KMS-11 (cell line): ENCODE results near the gene BAIAP2.
"Not testable (repeated sequence)": the region's sequence is repeated elsewhere in the genome, so short reads cannot be mapped to it uniquely, and the experiment has no call there.

Source experiments
- H2AFZ ChIP-seq: fragments of 200-600 bp; sonication (generic); 2 replicates; pipeline ENCODE4 v1.6.1; 2016; ENCODE audit warnings: antibody characterized with exemption, mixed run types, low read depth
- H3K27ac ChIP-seq: fragments of 200-600 bp; sonication (generic); 2 replicates; pipeline ENCODE4 v1.6.1; 2016; ENCODE audit warnings: mild to moderate bottlenecking, mixed run types
- H3K27me3 ChIP-seq: fragments of 200-600 bp; sonication (generic); 2 replicates; pipeline ENCODE4 v1.6.1; 2017; ENCODE audit warnings: mild to moderate bottlenecking, low read depth, mixed run types, moderate library complexity; ENCODE audit not compliant: insufficient read depth
- H3K36me3 ChIP-seq: fragments of 200-600 bp; sonication (generic); 2 replicates; pipeline ENCODE4 v1.6.1; 2017; ENCODE audit warnings: mild to moderate bottlenecking, mixed run types; ENCODE audit not compliant: insufficient read depth
- H3K4me1 ChIP-seq: fragments of 200-600 bp; sonication (generic); 2 replicates; pipeline ENCODE4 v1.6.1; 2016; ENCODE audit warnings: mild to moderate bottlenecking, low read depth, mixed run types; ENCODE audit not compliant: poor library complexity, severe bottlenecking
- H3K4me2 ChIP-seq: fragments of 200-600 bp; sonication (generic); 2 replicates; pipeline ENCODE4 v1.7.0; 2016; ENCODE audit warnings: mild to moderate bottlenecking, mixed run types
- H3K4me3 ChIP-seq: fragments of 200-600 bp; sonication (generic); IDR thresholded peaks from 2 replicates; pipeline ENCODE4 v1.6.1; 2017; ENCODE audit warnings: low read depth, low read length, mixed read lengths; ENCODE audit not compliant: insufficient read depth
- H3K79me2 ChIP-seq: fragments of 200-600 bp; sonication (generic); 2 replicates; pipeline ENCODE4 v1.6.1; 2016; ENCODE audit warnings: low read depth, mixed run types; ENCODE audit not compliant: insufficient read depth
- H3K9ac ChIP-seq: fragments of 200-600 bp; sonication (generic); 2 replicates; pipeline ENCODE4 v1.6.1; 2016; ENCODE audit warnings: mild to moderate bottlenecking, mixed run types
- H4K20me1 ChIP-seq: fragments of 200-600 bp; sonication (generic); 2 replicates; pipeline ENCODE4 v1.6.1; 2016; ENCODE audit warnings: mild to moderate bottlenecking, mixed run types; ENCODE audit not compliant: insufficient read depth
- CTCF ChIP-seq: fragments of 200-600 bp; sonication (generic); conservative IDR thresholded peaks from 2 replicates; pipeline ENCODE4 v1.6.1; 2017; ENCODE audit warnings: low read depth, mild to moderate bottlenecking, antibody characterized with exemption, low read length, moderate library complexity, mixed read lengths

Gene BAIAP2

GRCh38 chr17:81016575-81016974 lies 18.4 kb upstream of the BAIAP2 start:
- H3K36me3 ChIP-seq, result no peaks in the 10 kb centered on the region
- H3K27ac ChIP-seq, result no peak overlapping the region
- TF ChIP-seq CTCF, result no peak
- no peak overlapping the region for H3K4me2 ChIP-seq
- no peaks in the 10 kb centered on the region for H3K4me1 ChIP-seq
- H4K20me1 ChIP-seq, result no peaks in the 10 kb centered on the region
- H3K79me2 ChIP-seq, result no peaks in the 10 kb centered on the region
- H3K4me3 ChIP-seq, result no peak overlapping the region
- no peak overlapping the region for H3K9ac ChIP-seq
- H2AFZ ChIP-seq, result no peak overlapping the region
- peaks cover 96% of the 10 kb centered on the region for H3K27me3 ChIP-seq

- not testable (repeated sequence) for H3K36me3 ChIP-seq, H2AFZ ChIP-seq, H3K27ac ChIP-seq, H3K4me2 ChIP-seq, H3K9ac ChIP-seq, H3K79me2 ChIP-seq, H4K20me1 ChIP-seq, H3K4me3 ChIP-seq, H3K4me1 ChIP-seq
- peaks cover 95% of the 10 kb centered on the region for H3K27me3 ChIP-seq
Observed at GRCh38 chr17:81017330-81017729, 17.6 kb upstream of the BAIAP2 start.

- H3K4me3 ChIP-seq, result no peak overlapping the region
Observed at GRCh38 chr17:81018044-81018802, 16.7 kb upstream of the BAIAP2 start.

GRCh38 chr17:81019563-81020442 lies 15.1 kb upstream of the BAIAP2 start:
- no peak overlapping the region for H3K4me3 ChIP-seq
- H2AFZ ChIP-seq, result no peak overlapping the region

More at GRCh38 chr17:81018044-81018802, 16.7 kb upstream of the BAIAP2 start:
- no peaks in the 10 kb centered on the region for H3K36me3 ChIP-seq
- H2AFZ ChIP-seq, result no peak overlapping the region
- H3K27ac ChIP-seq, result no peak overlapping the region
- H3K9ac ChIP-seq, result no peak overlapping the region
- H3K4me2 ChIP-seq, result no peak overlapping the region
- H3K4me1 ChIP-seq, result no peaks in the 10 kb centered on the region
- H3K27me3 ChIP-seq, result peaks cover 87% of the 10 kb centered on the region
- no peaks in the 10 kb centered on the region for H3K79me2 ChIP-seq
- no peaks in the 10 kb centered on the region for H4K20me1 ChIP-seq
- TF ChIP-seq CTCF, result no peak

More at GRCh38 chr17:81019563-81020442, 15.1 kb upstream of the BAIAP2 start:
- no peaks in the 10 kb centered on the region for H3K79me2 ChIP-seq
- no peak overlapping the region for H3K27ac ChIP-seq
- H3K4me2 ChIP-seq, result no peak overlapping the region
- H3K27me3 ChIP-seq, result peaks cover 88% of the 10 kb centered on the region
- H4K20me1 ChIP-seq, result no peaks in the 10 kb centered on the region
- no peaks in the 10 kb centered on the region for H3K36me3 ChIP-seq
- H3K9ac ChIP-seq, result no peak overlapping the region
- H3K4me1 ChIP-seq, result no peaks in the 10 kb centered on the region
- TF ChIP-seq CTCF, result no peak
